ENCODE measurements around the gene GMNN.

Gene GMNN

DNA sequence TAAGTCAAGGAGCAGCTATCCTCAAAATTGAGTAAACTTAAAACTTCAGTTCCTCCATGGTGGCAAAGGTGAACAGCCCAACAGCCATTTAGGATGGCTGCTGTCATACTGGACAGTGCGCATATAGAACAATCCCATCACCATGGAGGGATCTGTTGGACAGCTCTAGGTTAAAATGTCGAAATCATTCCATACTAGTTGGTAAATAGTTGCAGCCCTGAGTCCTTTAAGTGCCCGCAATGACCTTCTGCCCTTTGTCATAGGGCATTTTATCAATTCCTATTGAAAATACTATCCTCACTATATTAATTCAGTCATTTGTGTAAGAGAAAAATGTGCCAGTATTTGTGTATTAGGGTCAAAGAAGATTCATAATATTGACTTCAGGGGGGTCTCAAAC, 32.8 kb downstream of the GMNN start:
- no peak for DNase-seq (ENCODE audit: low read depth)

DNA sequence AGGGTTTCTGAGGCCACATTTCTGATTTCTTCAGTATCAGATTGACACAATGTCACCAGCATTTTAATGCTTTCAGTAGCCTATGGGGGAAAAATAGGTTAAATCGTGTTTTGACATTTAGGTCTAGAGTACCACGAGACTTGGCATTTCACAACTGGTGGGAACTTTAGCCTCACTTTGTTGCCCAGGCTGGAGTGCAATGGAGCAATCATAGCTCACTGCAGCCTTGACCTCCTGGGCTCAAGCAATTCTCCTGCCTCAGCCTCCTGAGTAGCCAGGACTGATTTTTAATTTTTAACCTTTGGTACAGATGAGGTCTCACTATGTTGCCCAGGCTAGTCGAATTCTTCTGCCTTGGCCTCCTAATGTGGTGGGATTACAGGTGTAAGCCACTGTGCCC, 35.0 kb downstream of the GMNN start:
- no peak for DNase-seq (ENCODE audit: low read depth)

DNA sequence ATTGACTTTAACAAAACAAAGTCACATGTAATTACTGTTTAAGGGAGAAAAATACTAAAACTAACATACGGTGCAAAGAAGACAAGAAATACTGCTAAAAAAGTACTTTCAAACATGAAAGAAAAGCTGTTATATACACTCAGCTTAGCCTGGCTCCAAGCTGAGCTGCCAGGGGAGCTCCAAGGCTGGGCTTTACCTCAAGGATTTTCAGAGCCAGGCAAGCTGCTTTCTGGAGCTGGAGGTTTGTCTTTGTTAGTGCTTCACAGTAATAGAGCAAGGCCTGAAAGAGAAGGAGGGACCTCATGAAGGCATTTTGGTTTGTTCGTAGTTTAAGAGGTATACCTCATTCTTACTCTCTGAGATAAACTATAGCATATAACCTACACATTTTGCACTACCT, 43.6 kb downstream of the GMNN start:
- no peak for DNase-seq (ENCODE audit: low read depth)

DNA sequence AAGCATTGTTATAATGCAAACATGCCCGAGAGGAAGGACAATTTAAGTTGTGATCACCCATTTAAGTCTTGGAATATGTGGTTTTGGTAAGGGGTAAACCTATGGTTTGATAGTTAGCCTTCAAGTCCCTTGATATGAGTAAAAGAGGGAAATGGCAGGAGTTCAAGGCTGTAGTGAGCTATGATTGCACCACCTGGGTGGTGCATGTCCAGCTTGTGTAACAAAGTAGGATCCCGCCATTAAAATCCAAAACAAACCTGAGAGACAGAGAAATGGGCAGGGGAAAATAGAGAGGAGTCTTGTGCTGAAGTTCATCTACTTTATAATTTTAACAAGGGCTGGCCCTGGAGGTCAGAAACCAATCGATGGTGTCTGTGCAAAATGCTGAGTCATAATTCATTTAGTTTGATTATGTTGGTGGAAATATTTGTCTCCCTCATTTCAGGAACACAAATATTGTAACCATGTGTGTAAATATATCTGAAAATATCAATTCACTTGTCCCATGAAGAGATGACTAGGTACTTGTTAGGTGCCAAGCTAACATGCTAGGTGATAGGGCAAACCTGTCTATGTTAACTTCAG, 47.2 kb downstream of the GMNN start:
- no peak for DNase-seq (ENCODE audit: low read depth)

DNA sequence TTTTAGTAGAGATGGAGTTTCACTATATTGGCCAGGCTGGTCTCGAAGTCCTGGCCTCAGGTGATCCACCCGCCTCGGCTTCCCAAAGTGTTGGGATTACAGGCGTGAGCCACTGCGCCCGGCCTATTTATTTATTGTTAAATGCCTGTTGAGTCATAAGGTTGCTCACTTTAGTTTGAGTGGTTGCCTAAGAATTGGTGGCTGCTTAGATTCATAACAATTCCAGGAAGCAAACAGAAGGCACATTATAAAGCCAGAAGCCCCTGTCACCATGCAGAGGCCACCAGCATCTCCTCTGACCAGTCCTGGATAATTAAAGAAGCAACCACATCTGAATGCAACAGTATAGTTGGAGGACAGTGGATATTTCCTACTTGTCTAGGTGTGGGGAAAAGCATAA, 48.0 kb downstream of the GMNN start:
- DNase-seq (ENCODE audit: low read depth): no peak

DNA sequence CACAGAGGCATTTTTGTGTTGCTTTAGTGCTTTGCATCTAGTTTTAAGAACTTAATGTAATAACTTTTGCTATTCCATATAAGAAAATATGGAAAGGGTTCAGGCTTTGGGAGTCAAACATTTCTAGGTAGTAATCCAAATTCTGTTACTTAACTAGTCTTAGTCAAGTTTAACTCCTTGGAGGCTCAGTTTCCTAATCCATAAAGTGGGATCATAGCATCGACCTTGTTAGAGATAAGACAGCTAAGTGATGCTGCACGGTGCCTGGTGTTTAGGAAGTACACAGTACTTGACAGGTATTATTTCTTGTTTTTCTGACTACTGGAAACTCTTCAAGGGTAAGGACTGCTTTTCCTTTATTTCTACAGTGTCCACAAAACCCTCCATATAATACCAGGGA, 48.4 kb downstream of the GMNN start:
- DNase-seq (ENCODE audit: low read depth): no peak

DNA sequence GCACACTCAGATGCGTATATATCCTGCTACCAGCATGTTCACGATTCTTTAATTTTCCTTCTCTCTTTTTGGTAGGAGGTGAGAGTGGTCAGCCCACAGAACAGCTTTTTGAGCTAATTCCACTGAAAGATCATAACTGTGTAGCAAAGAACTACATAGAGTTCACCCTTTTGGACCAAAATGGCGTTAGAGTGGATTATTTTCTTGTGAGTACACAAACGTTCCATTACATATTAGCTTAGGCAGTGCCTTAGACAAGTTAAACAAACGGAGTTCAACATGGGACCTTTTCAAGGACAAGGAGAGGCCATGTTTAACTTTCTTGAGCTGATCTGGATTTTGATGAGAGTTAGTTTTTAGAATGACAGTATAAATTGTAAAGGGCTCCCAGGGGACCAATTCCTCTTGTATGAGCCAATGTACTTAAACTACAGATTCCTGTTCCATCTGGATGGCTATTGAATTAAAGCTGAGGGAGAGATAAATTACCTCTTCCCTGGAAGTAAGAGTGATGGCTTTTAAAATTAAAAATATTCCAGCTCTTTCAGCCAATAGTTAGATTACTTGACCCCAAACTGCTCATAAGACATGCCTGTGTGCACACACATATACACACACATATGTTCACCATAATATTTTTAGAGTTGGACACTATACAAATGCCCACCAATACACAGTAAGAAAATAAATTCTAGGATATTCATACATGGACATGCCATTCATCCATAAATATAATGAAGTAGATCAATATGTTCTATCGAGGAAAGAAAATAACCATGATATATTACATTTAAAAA, 49.6 kb downstream of the GMNN start:
- no peak for DNase-seq (ENCODE audit: low read depth)

DNA sequence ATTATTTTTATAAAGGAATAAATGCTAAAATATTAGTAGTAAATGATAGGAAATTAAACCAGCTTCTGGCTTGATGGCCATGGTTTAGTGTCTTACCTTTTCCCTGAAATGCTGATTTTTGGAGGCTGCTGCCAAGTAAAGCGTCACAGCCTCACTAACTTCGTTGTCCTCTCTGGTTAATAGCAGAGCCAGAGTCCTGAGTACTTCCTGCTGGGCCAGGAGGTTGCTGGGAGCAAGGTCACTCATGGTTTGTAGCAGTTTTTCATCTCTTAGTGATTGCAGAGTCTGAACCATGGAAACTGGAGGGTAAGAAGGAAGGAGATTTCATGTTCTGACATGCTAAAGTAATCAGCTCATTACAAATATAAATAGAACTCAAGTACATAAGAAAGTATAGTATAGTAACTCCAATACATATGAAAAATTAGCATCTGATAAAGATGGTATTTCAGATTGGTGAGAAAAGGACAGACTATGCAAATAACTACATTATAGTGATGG, 50.4 kb downstream of the GMNN start:
- DNase-seq (ENCODE audit: low read depth): no peak

DNA sequence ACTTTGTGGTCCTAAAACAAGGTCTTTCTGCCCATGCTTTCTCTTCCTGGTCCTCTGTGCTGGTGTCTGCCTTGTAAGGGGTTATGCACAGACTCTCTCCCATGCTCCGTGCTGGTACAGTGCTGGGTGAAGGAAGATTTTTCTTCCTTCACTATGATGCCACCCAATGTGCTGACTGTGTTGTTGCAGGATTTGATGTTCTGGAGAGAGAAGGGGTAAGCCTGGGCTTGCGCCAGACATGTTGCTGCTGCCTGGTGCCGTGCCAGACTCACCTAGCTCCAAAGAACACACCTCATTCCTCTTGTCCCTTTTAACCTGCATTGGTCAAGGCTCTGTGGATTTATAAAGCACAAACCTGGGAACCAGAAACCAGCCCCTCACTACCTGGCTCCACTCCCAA, 52.4 kb downstream of the GMNN start:
- no peak for DNase-seq (ENCODE audit: low read depth)

DNA sequence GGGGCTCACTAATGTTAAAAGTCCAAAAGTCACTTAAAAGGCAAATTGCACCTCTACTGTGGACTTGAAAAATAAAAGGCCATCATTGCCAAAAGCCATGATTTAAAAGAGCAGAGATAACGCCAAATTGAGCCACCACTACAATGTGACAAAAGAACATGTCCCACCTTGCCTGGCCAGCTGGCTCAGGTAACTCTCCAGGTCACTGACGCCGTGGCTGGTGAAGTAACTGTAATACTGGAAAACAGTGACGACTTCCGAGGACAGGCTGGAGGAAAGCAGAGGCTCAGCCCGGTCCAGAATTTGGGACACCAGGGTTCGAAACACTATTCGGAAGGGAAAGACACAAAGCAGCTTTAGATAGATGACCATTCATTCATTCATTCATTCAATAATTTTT, 53.2 kb downstream of the GMNN start:
- DNase-seq (ENCODE audit: low read depth): no peak

DNA sequence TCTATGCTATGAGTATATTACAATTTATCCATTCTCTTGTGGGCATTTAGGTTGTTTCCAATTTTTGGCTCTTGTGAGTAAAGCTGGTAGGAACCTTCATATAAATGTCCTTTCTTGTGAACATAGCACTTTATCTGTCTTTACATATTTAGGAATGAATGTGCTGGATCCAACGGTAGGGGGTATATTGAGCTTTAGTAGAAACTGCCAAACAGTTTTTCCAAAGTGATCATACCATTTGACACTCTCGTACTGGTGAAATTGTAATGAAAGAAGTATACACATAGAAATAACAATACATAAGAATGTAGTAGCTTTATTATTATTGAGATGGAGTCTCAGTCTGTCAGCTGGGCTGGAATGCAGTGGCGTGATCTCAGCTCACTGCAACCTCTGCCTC, 54.9 kb downstream of the GMNN start:
- no peak for DNase-seq (ENCODE audit: low read depth)

DNA sequence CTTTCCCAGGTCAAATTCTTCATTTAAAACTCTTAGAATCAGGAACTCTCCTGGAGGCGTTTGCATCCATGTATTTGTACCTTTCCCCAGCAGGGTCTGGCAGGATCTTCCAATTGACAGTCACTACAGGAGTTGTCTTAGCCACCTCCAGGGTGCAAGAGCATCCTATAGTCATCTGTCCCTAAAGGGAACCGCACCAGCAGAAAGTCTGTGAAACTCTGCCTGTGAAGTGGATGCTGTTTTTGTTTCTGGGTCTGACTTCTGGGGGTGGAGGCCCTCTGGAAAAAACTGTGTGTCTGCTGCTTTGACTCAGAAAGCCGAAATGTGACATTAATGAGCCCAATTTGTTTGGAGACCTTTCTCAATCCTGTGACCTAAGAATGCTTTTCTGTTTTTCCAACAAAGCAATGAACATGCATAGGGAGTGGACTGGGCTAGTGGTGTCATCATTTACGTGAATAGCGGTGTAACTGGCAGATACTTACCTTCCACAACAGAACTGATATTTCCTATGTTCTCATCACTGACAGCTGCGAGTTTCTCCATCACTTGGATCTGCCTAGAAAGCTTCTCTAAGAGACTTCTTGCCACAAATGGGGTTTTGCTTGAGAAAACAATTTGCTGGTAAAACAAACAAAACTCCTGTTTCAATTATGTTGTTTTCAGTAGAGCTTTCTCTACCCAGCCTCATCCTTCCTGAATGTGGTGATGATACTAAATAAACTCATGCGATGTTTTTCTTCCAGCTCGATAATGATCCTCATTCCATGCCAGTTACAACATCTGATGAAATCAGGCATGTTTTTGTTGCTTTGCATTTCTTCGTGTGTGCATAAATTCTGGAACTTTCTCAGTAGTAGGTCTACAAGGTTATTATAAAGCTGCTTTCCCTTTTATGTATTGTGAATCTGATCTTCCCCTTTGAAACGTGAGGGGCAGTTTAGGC, 57.3 kb downstream of the GMNN start:
- no peak for DNase-seq (ENCODE audit: low read depth)

DNA sequence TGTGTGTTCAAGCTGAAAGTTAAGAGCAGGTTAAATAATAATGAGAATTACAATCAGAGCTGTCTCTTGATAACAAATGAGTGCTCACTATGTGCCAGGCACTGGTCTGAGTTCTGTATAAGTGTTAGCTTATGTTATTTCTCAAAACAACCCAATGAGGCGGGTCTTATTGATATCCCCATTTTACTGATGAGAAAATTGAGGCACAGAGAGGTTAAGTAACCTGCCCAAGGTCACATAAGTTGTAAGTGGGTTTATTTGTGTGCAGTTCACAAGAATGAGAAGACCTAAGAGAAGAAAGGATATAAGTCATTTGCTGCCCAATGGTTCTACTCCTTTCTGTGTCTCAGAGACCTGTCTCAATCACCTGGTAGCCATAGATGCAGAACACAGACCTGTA, 58.1 kb downstream of the GMNN start:
- no peak for DNase-seq (ENCODE audit: low read depth)

DNA sequence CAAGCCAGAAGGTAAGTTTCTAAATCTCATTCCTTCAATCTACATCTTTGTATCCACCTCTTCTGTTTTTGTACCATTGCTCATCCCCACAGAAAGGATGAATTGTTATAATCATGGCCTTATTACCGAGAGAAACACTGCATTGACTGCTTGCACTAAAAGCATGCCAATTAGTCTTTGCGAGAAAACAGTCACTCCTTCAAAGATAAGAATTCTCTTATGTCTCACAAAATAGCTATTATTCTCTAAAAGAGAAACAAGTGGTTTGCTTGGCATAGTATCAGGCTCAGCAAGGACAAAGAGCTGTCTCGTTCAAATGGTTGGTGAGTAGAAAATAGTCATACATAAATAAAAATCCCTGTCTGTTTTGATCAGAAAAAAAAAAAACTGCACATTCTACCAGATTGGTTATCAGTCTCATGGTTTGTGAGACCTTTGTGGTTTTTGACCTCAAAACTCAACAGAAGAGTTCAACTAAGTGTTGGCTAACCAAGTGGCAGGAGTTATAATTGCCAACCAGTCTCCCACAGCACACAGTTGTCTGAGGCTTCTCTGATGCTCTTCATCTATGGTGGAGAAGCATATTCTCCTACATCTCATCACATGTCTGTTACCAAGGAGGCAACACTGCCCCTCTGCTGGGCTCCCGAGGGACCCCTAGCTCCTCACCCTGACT, 59.1 kb downstream of the GMNN start:
- no peak for DNase-seq (ENCODE audit: low read depth)
